SK-N-SH (cell line): Measurements from ENCODE around the gene SMC2. TPM values are rescaled to one million over a fixed set of nuclear protein-coding genes. Genes with fewer than 3 reads are reported as not detected.

Experiments used
- CTCF ChIA-PET: fragments of 300-600, 350-600 bp; formaldehyde crosslinking; extraction: SDS; loops from one replicate; lab custom pipeline; 2021; lab: Yijun Ruan, JAX
- POLR2A ChIA-PET: fragments of 350-600 bp; sonication (Branson Sonifier 250); formaldehyde crosslinking; extraction: SDS; loops from one replicate; lab custom pipeline; 2020; ENCODE audit warnings: antibody characterized with exemption, inconsistent platforms; lab: Yijun Ruan, JAX
- DNase-seq: peaks from one replicate; pipeline ENCODE4 v3.0.0; 2012
- H2AFZ ChIP-seq: fragments of 200-600 bp; sonication (generic); 2 replicates; pipeline ENCODE4 v1.8.1; 2016; ENCODE audit warnings: antibody characterized with exemption, mild to moderate bottlenecking, low read depth
- H3F3A ChIP-seq: fragments of 200-600 bp; sonication (generic); replicated peaks from 2 replicates; pipeline ENCODE3; 2016; ENCODE audit warnings: antibody characterized with exemption, mild to moderate bottlenecking; ENCODE audit not compliant: insufficient read depth
- H3K27ac ChIP-seq, 2 experiments: fragments of 200-500 bp in 1 of 2; fragments of 200-600 bp in 1 of 2; sonication (Bioruptor generic) in 1 of 2; sonication (generic), shearing (Covaris generic) in 1 of 2; 2 replicates each; pipeline versions ENCODE4 v1.5.1 to v1.6.1; 2014 to 2016; ENCODE audit warnings: low read depth in 2 of 2, inconsistent platforms in 1 of 2, low read length in 1 of 2, mild to moderate bottlenecking in 1 of 2, mixed read lengths in 1 of 2
- H3K27me3 ChIP-seq: fragments of 200-600 bp; sonication (generic), shearing (Covaris generic); 2 replicates; pipeline ENCODE4 v1.6.1; 2016; ENCODE audit warnings: mixed run types; ENCODE audit not compliant: insufficient read depth
- H3K36me3 ChIP-seq, 2 experiments: fragments of 200-500 bp in 1 of 2; fragments of 200-600 bp in 1 of 2; sonication (Bioruptor generic) in 1 of 2; sonication (generic) in 1 of 2; replicated peaks in 1 of 2; 2 replicates each; pipeline versions ENCODE3 to v1.5.1; 2014 to 2016; ENCODE audit warnings: low read length in 1 of 2, mild to moderate bottlenecking in 1 of 2; ENCODE audit not compliant: insufficient read depth in 2 of 2, control insufficient read depth in 1 of 2
- H3K4me1 ChIP-seq, 2 experiments: fragments of 200-500 bp in 1 of 2; fragments of 200-600 bp in 1 of 2; sonication (Bioruptor generic) in 1 of 2; sonication (generic), shearing (Covaris generic) in 1 of 2; 2 replicates each; pipeline versions ENCODE4 v1.5.1 to v1.6.1; 2014 to 2016; ENCODE audit warnings: low read depth in 1 of 2, low read length in 1 of 2, mixed run types in 1 of 2; ENCODE audit not compliant: insufficient read depth in 2 of 2, control insufficient read depth in 1 of 2
- H3K4me2 ChIP-seq: fragments of 200-600 bp; sonication (generic), shearing (Covaris generic); 2 replicates; pipeline ENCODE4 v1.6.1; 2017; ENCODE audit warnings: mixed run types
- H3K4me3 ChIP-seq, 2 experiments: fragments of 200-500 bp in 1 of 2; fragments of 200-600 bp in 1 of 2; sonication (Bioruptor generic) in 1 of 2; sonication (generic), shearing (Covaris generic) in 1 of 2; 2 replicates each; pipeline versions ENCODE4 v1.5.1 to v1.8.1; 2014 to 2016; ENCODE audit warnings: low read depth in 2 of 2, inconsistent platforms in 1 of 2, low read length in 1 of 2, mild to moderate bottlenecking in 1 of 2, mixed read lengths in 1 of 2, moderate library complexity in 1 of 2
- H3K79me2 ChIP-seq: fragments of 200-600 bp; sonication (generic); 2 replicates; pipeline ENCODE4 v1.8.1; 2017; ENCODE audit warnings: mild to moderate bottlenecking; ENCODE audit not compliant: insufficient read depth
- H3K9ac ChIP-seq: fragments of 200-600 bp; sonication (generic); 2 replicates; pipeline ENCODE4 v1.6.1; 2017; ENCODE audit warnings: mixed run types
- H3K9me2 ChIP-seq: fragments of 200-600 bp; sonication (generic); 2 replicates; pipeline ENCODE4 v1.6.1; 2017; ENCODE audit warnings: mixed run types
- H3K9me3 ChIP-seq: fragments of 200-600 bp; sonication (generic); 2 replicates; pipeline ENCODE4 v1.6.1; 2017; ENCODE audit warnings: mixed run types, mild to moderate bottlenecking, moderate library complexity
- H4K20me1 ChIP-seq: fragments of 200-600 bp; sonication (generic); 2 replicates; pipeline ENCODE4 v1.6.1; 2017; ENCODE audit warnings: mild to moderate bottlenecking, mixed run types; ENCODE audit not compliant: insufficient read depth
- CHD2 ChIP-seq: fragments of 150-350 bp; IDR thresholded peaks from 2 replicates; pipeline ENCODE4 v1.6.1; 2018; ENCODE audit warnings: low read length; ENCODE audit not compliant: partially characterized antibody
- FOSL2 ChIP-seq: IDR thresholded peaks from 2 replicates; pipeline ENCODE4 v1.4.0; 2012; ENCODE audit warnings: low read depth, mild to moderate bottlenecking, moderate library complexity, borderline replicate concordance
- FOXM1 ChIP-seq: IDR thresholded peaks from 2 replicates; pipeline ENCODE4 v1.4.0; 2012; ENCODE audit warnings: low read depth, mild to moderate bottlenecking
- MEF2A ChIP-seq: IDR thresholded peaks from 2 replicates; pipeline ENCODE4 v1.4.0; 2012; ENCODE audit warnings: low read depth, borderline replicate concordance
- MXI1 ChIP-seq: IDR thresholded peaks from 2 replicates; pipeline ENCODE4 v1.6.1; 2012; ENCODE audit warnings: mild to moderate bottlenecking, low read depth, low read length, improper control_type of control experiment
- RAD21 ChIP-seq: IDR thresholded peaks from 2 replicates; pipeline ENCODE4 v1.6.1; 2012; ENCODE audit warnings: mild to moderate bottlenecking, low read length
- RFX5 ChIP-seq: IDR thresholded peaks from 2 replicates; pipeline ENCODE4 v1.6.1; 2012; ENCODE audit warnings: mild to moderate bottlenecking, improper control_type of control experiment, low read length
- SIN3A ChIP-seq: IDR thresholded peaks from 2 replicates; pipeline ENCODE4 v1.6.1; 2012; ENCODE audit warnings: low read depth, mild to moderate bottlenecking, low read length, moderate library complexity, borderline replicate concordance
- TCF12 ChIP-seq: IDR thresholded peaks from 2 replicates; pipeline ENCODE4 v1.4.0; 2012
- WGBS: methylation state at CpG from one replicate; pipeline ENCODE4 v1.1.6; 2017; ENCODE audit warnings: low lambda C conversion rate; 5-methylcytosine and 5-hydroxymethylcytosine counted together
- polyA plus RNA-seq, 3 experiments: library from polyadenylated mRNA; depleted of rRNA; stranded (reverse); fragments of >200 nt; gene quantifications; 2 replicates each; pipeline ENCODE4 v1.2.3, GENCODE V29; 2012
- TF ChIP-seq, protein P1 (sequence below): IDR thresholded peaks from 2 replicates; pipeline ENCODE4 v1.6.1; 2012; ENCODE audit warnings: mild to moderate bottlenecking, low read depth, low read length, moderate library complexity
- TF ChIP-seq, protein P2 (sequence below): IDR thresholded peaks from 2 replicates; pipeline ENCODE4 v1.4.0; 2012; ENCODE audit warnings: low read depth

The SMC2 gene
- polyA plus RNA-seq, 1 of the 3 experiments (the other 2 are of a cell fraction) = 3.7 TPM

DNA sequence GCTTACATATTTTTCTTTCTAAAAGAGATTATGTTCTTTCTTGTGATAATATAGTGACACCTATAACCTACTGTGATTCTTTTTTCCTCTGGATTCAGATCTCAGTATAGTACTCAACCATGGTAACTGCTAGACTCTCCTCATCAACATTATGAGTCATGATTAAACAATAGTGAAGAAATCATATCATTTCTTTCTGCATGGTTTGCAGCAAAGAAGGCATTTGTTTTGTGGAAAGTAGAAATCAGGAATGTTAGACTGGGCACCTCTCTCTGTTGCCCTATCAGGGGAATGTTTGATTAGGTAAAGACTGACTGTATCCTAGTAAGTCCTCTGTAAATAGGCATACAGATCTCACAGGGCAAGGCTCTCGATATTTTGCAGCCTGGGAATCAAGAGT lies 25.6 kb upstream of the SMC2 start:
- TF ChIP-seq, protein P1, sequence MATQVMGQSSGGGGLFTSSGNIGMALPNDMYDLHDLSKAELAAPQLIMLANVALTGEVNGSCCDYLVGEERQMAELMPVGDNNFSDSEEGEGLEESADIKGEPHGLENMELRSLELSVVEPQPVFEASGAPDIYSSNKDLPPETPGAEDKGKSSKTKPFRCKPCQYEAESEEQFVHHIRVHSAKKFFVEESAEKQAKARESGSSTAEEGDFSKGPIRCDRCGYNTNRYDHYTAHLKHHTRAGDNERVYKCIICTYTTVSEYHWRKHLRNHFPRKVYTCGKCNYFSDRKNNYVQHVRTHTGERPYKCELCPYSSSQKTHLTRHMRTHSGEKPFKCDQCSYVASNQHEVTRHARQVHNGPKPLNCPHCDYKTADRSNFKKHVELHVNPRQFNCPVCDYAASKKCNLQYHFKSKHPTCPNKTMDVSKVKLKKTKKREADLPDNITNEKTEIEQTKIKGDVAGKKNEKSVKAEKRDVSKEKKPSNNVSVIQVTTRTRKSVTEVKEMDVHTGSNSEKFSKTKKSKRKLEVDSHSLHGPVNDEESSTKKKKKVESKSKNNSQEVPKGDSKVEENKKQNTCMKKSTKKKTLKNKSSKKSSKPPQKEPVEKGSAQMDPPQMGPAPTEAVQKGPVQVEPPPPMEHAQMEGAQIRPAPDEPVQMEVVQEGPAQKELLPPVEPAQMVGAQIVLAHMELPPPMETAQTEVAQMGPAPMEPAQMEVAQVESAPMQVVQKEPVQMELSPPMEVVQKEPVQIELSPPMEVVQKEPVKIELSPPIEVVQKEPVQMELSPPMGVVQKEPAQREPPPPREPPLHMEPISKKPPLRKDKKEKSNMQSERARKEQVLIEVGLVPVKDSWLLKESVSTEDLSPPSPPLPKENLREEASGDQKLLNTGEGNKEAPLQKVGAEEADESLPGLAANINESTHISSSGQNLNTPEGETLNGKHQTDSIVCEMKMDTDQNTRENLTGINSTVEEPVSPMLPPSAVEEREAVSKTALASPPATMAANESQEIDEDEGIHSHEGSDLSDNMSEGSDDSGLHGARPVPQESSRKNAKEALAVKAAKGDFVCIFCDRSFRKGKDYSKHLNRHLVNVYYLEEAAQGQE = no peak
- TF ChIP-seq FOSL2 = 0 out of 2 replicates have a peak, but pooled peaks have one; percentile 16
- Histone ChIP-seq H2AFZ (0 out of 2 replicates have a peak overlapping the region, but pooled peaks have one; percentile 30), H3K79me2 (no peaks in the 10 kb centered on the region), H3K36me3 (no peaks in the 10 kb centered on the region), H3K9me3 (no peaks in the 10 kb centered on the region), H3F3A (no peaks in the 10 kb centered on the region), H3K9ac (no peak overlapping the region), H3K4me2 (no peak overlapping the region), H3K4me1 (no peaks in the 10 kb centered on the region), H4K20me1 (no peaks in the 10 kb centered on the region), H3K9me2 (no peaks in the 10 kb centered on the region), H3K27ac (no peak overlapping the region), H3K4me3 (no peak overlapping the region), H3K27me3 (no peaks in the 10 kb centered on the region)
- ChIA-PET CTCF (no interaction called here), POLR2A (no interaction called here)
- no peak for DNase-seq
- 33% methylated on average over 1 of the region's 1 CpG for WGBS

DNA sequence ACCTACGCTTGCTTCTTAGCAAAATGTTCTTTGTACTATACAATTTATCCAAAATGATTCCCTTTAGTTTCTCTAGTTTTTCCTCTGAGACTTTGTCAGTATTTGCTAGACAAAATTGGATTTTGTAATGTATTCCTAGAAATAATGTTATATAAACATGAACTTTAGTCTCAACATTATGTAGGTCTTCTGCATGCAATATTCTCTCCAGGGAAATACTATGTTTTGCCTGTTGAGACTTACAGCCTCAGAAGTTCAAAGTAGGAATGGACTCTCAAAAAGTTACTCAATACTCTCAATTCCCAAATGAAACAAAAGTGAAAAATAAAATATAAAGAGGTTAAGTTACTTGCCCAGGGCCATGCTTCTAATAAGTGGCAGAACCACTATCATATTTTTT lies 24.8 kb upstream of the SMC2 start:
- ChIA-PET POLR2A (no interaction called here), CTCF (no interaction called here)
- H3K27ac ChIP-seq = no peak overlapping the region
- H3K4me2 ChIP-seq = no peak overlapping the region
- H2AFZ ChIP-seq = no peak overlapping the region
- H3K9me3 ChIP-seq = no peaks in the 10 kb centered on the region
- DNase-seq = no peak
- TF ChIP-seq MXI1 = no peak
- no peak for TF ChIP-seq TCF12
- no peak for TF ChIP-seq MEF2A
- no peak for TF ChIP-seq RAD21
- TF ChIP-seq, protein P1 = no peak
- TF ChIP-seq FOXM1 = no peak
- TF ChIP-seq RFX5 = no peak
- no peak for TF ChIP-seq SIN3A
- TF ChIP-seq, protein P2, sequence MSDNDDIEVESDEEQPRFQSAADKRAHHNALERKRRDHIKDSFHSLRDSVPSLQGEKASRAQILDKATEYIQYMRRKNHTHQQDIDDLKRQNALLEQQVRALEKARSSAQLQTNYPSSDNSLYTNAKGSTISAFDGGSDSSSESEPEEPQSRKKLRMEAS = no peak
- no peak for TF ChIP-seq CHD2
- no peaks in the 10 kb centered on the region for H4K20me1 ChIP-seq
- no peaks in the 10 kb centered on the region for H3K4me1 ChIP-seq
- no peaks in the 10 kb centered on the region for H3K36me3 ChIP-seq
- H3K27me3 ChIP-seq = no peaks in the 10 kb centered on the region
- no peak overlapping the region for H3K9ac ChIP-seq
- H3K79me2 ChIP-seq = no peaks in the 10 kb centered on the region
- 86% methylated on average over 1 of the region's 1 CpG for WGBS
- H3K4me3 ChIP-seq = no peak overlapping the region
- H3F3A ChIP-seq = no peaks in the 10 kb centered on the region
- H3K9me2 ChIP-seq = no peaks in the 10 kb centered on the region
